Endothelial cell (in vitro differentiated cells): Measurements from ENCODE around the gene INVS. TPM values are rescaled to one million over a fixed set of nuclear protein-coding genes. Genes with fewer than 3 reads are reported as not detected.

ENCODE experiments used
- DNase-seq: peaks from one replicate; pipeline ENCODE4 v3.0.0; 2021; ENCODE audit warnings: low spot score
- H3K27ac Mint-ChIP-seq: one replicate; pipeline ENCODE4 v1.8.0; 2021; ENCODE audit warnings: mixed read lengths, inconsistent platforms; ENCODE audit not compliant: unreplicated experiment
- H3K27me3 Mint-ChIP-seq: one replicate; pipeline ENCODE4 v1.8.0; 2021; ENCODE audit warnings: mild to moderate bottlenecking, moderate library complexity, mixed read lengths, inconsistent platforms; ENCODE audit not compliant: unreplicated experiment
- H3K36me3 Mint-ChIP-seq: one replicate; pipeline ENCODE4 v1.8.0; 2021; ENCODE audit warnings: mild to moderate bottlenecking, low read depth, mixed read lengths, inconsistent platforms; ENCODE audit not compliant: unreplicated experiment
- H3K4me1 Mint-ChIP-seq: one replicate; pipeline ENCODE4 v1.8.0; 2021; ENCODE audit warnings: mild to moderate bottlenecking, mixed read lengths, inconsistent platforms; ENCODE audit not compliant: unreplicated experiment
- H3K4me3 Mint-ChIP-seq: one replicate; pipeline ENCODE4 v1.8.0; 2021; ENCODE audit warnings: mild to moderate bottlenecking, mixed read lengths, inconsistent platforms; ENCODE audit not compliant: unreplicated experiment
- H3K9me3 Mint-ChIP-seq: one replicate; pipeline ENCODE4 v1.8.0; 2021; ENCODE audit warnings: mixed read lengths, inconsistent platforms; ENCODE audit not compliant: unreplicated experiment
- CTCF ChIP-seq: fragments of 200-600 bp; sonication (generic); IDR thresholded peaks from one replicate; pipeline ENCODE4 v1.5.0; 2021; ENCODE audit warnings: antibody characterized with exemption; ENCODE audit not compliant: unreplicated experiment
- total RNA-seq: library from RNA; stranded (reverse); fragmentation: NEBNext Ultra II Directional; extraction: Animal tissue kit (Norgen Biotek cat#: 25700); gene quantifications from one replicate; pipeline ENCODE4 v1.2.1, GENCODE V29; 2021; ENCODE audit not compliant: unreplicated experiment

The INVS gene
- total RNA-seq, 1 donor from 2014 or later = 21.6 TPM

GRCh38 chr9:100186356-100186755 lies 87.3 kb downstream of the INVS start:
- Mint-ChIP-seq H3K4me1 (no peaks in the 10 kb centered on the region), H3K9me3 (peaks cover 2% of the 10 kb centered on the region), H3K27ac (no peak overlapping the region), H3K36me3 (peaks cover 12% of the 10 kb centered on the region), H3K27me3 (no peaks in the 10 kb centered on the region), H3K4me3 (no peak overlapping the region)
- no peak for TF ChIP-seq CTCF
- DNase-seq = no peak

GRCh38 chr9:100190339-100190738 lies 91.3 kb downstream of the INVS start:
- DNase-seq = no peak
- Mint-ChIP-seq H3K27me3 (no peaks in the 10 kb centered on the region), H3K9me3 (peaks cover 5% of the 10 kb centered on the region), H3K4me1 (no peaks in the 10 kb centered on the region), H3K4me3 (no peak overlapping the region), H3K36me3 (peaks cover 21% of the 10 kb centered on the region), H3K27ac (no peak overlapping the region)
- TF ChIP-seq CTCF = no peak

- no peak for DNase-seq
- Mint-ChIP-seq H3K27ac (no peak overlapping the region), H3K27me3 (no peaks in the 10 kb centered on the region), H3K36me3 (peaks cover 21% of the 10 kb centered on the region), H3K4me3 (no peak overlapping the region), H3K9me3 (peaks cover 5% of the 10 kb centered on the region), H3K4me1 (no peaks in the 10 kb centered on the region)
- TF ChIP-seq CTCF = no peak
Measured at GRCh38 chr9:100191264-100191663, 92.2 kb downstream of the INVS start.

- no peak overlapping the region for H3K4me3 Mint-ChIP-seq
- H3K27me3 Mint-ChIP-seq = no peaks in the 10 kb centered on the region
- H3K9me3 Mint-ChIP-seq = peaks cover 5% of the 10 kb centered on the region
- DNase-seq = no peak
- TF ChIP-seq CTCF = no peak
- H3K36me3 Mint-ChIP-seq = peaks cover 21% of the 10 kb centered on the region
- no peak overlapping the region for H3K27ac Mint-ChIP-seq
- no peaks in the 10 kb centered on the region for H3K4me1 Mint-ChIP-seq
Measured at GRCh38 chr9:100193078-100193477, 94.0 kb downstream of the INVS start.

- H3K4me3 Mint-ChIP-seq = no peak overlapping the region
- no peak for DNase-seq
- no peak overlapping the region for H3K27ac Mint-ChIP-seq
- H3K36me3 Mint-ChIP-seq = peaks cover 11% of the 10 kb centered on the region
- no peaks in the 10 kb centered on the region for H3K4me1 Mint-ChIP-seq
- TF ChIP-seq CTCF = no peak
- H3K27me3 Mint-ChIP-seq = no peaks in the 10 kb centered on the region
- peaks cover 5% of the 10 kb centered on the region for H3K9me3 Mint-ChIP-seq
Measured at GRCh38 chr9:100196215-100196614, 97.2 kb downstream of the INVS start.
